ENCODE results near the gene CIDEB. TPM values are rescaled to one million over a fixed set of nuclear protein-coding genes. Genes with fewer than 3 reads are reported as not detected.

CIDEB gene
- total and polyA plus RNA-seq, 2 of the 13 experiments (the other 11 are each of a cell fraction or from before 2014, with no cell fraction given) = 35.8 to 110 TPM

- no peak for TF ChIP-seq ZNF609 (CRISPR knock-in tag; IDR thresholded peaks at IDR 0.05; ENCODE audit: borderline replicate concordance)
- TF ChIP-seq ZFP37 (CRISPR knock-in tag; IDR thresholded peaks at IDR 0.05; ENCODE audit: borderline replicate concordance) = peak; percentile 63; the same call in 1 of the 2 replicates
- TF ChIP-seq ARID5B (CRISPR knock-in tag; IDR thresholded peaks at IDR 0.05) = 0 out of 2 replicates have a peak, but pooled peaks have one; percentile 25
- peak; percentile 56 for TF ChIP-seq ZNF605 (CRISPR knock-in tag; IDR thresholded peaks at IDR 0.05)
- 0 out of 2 replicates have a peak, but pooled peaks have one; percentile 15 for TF ChIP-seq AKAP8 (CRISPR knock-in tag; IDR thresholded peaks at IDR 0.05)
- TF ChIP-seq ZNF570 (CRISPR knock-in tag; IDR thresholded peaks at IDR 0.05; ENCODE audit: borderline replicate concordance) = no peak
- TF ChIP-seq GATAD2A (CRISPR knock-in tag; IDR thresholded peaks at IDR 0.05) = peak; percentile 51; the same call in 1 of the 2 replicates
- TF ChIP-seq ADNP (CRISPR knock-in tag; IDR thresholded peaks at IDR 0.05) = no peak
- TF ChIP-seq HNF4A (CRISPR knock-in tag; IDR thresholded peaks at IDR 0.05) = peak; percentile 70
- TF ChIP-seq POLR2AphosphoS2 (IDR thresholded peaks at IDR 0.05; ENCODE audit: low read depth, low read length) = 0 out of 2 replicates have a peak, but pooled peaks have one; percentile 4
- TF ChIP-seq RFXAP (CRISPR knock-in tag; IDR thresholded peaks at IDR 0.05; ENCODE audit: borderline replicate concordance) = 0 out of 2 replicates have a peak, but pooled peaks have one; percentile 25
- peak; percentile 68 for TF ChIP-seq CEBPG (CRISPR knock-in tag; IDR thresholded peaks at IDR 0.05)
- TF ChIP-seq RFX3 (CRISPR knock-in tag; IDR thresholded peaks at IDR 0.05) = no peak
- peak; percentile 34 for TF ChIP-seq ZNF281 (CRISPR knock-in tag; IDR thresholded peaks at IDR 0.05; ENCODE audit: borderline replicate concordance)
- no peak; the same call in 1 of the 2 replicates for TF ChIP-seq ZBTB7B (CRISPR knock-in tag; IDR thresholded peaks at IDR 0.05)
- no peak for TF ChIP-seq TOPORS (CRISPR knock-in tag; IDR thresholded peaks at IDR 0.05)
- no peak for TF ChIP-seq ZBTB2 (CRISPR knock-in tag; IDR thresholded peaks at IDR 0.05; ENCODE audit: low read depth)
- TF ChIP-seq RARA (CRISPR knock-in tag; IDR thresholded peaks at IDR 0.05) = peak; percentile 15; the same call in 1 of the 2 replicates
Measured at GRCh38 chr14:24315243-24315806, 7.5 kb upstream of the CIDEB start (continued).

All from HepG2 (cell line).